Lower leg skin (tissue), 4 donors: ENCODE results near the gene TMEM87B. TPM values are rescaled to one million over a fixed set of nuclear protein-coding genes. Genes with fewer than 3 reads are reported as not detected.

Experiments
- DNase-seq, 2 donors: peaks; one replicate each; pipeline ENCODE4 v3.0.0-alpha.2; 2019; ENCODE audit warnings: low spot score in 2 of 2
- H3K4me3 ChIP-seq: fragments of 200-600 bp; sonication (generic); 2 replicates; pipeline ENCODE4 v1.5.1; 2017; ENCODE audit warnings: mild to moderate bottlenecking, low read depth; ENCODE audit not compliant: poor library complexity, severe bottlenecking
- POLR2A ChIP-seq, 2 donors: fragments of 450-650 bp; IDR thresholded peaks; one replicate each; pipeline ENCODE4 v1.6.1; 2016 to 2017; ENCODE audit warnings: antibody characterized with exemption in 2 of 2, mild to moderate bottlenecking in 1 of 2, moderate library complexity in 1 of 2
- WGBS, 2 donors: methylation state at CpG; one replicate each; pipeline ENCODE4 v1.1.5; 2018; 5-methylcytosine and 5-hydroxymethylcytosine counted together
- intact Hi-C: fragments of 100-400 bp; cut with DNase I; formaldehyde crosslinking; loops from one replicate; pipeline ENCODE4 v1.15.0; 2023; ENCODE audit warnings: low total_unique reads
- total RNA-seq, 4 donors: library from RNA; depleted of rRNA; stranded (reverse); fragments of >200 nt; gene quantifications; one replicate each; pipeline ENCODE4 v1.1.0, GENCODE V29; 2016
- TF ChIP-seq, protein P1 (sequence below), 3 donors: fragments of 450-650 bp; IDR thresholded peaks; one replicate each; pipeline ENCODE4 v1.5.1; 2016; ENCODE audit warnings: antibody characterized with exemption in 3 of 3, mild to moderate bottlenecking in 3 of 3, moderate library complexity in 2 of 3

Gene TMEM87B
- total RNA-seq, 4 donors from 2014 or later = 21.5 to 27.0 (median 24.7) TPM

DNA sequence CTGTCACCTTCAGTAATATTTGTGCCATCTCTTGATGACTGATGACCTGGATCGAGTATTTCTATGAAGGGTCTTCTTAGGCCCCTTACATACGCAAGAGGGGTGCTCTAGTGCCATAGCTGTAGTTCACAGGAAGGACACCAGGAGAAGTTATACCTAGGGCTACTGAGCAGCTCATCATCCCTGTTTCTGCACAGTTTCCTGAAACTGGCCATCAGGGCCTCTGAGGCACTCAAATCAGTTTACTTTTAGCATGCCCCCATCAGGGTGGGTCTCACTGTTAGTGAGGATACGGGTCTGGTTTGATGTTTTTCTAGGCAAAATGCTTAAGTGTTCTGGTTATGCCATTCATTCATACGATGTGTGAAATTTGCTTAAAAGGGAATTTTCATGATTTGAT, 63.1 kb downstream of the TMEM87B start:
- H3K4me3 ChIP-seq = no peak overlapping the region
- DNase-seq = no peak
- TF ChIP-seq POLR2A (IDR thresholded peaks at IDR 0.05) = no peak
- TF ChIP-seq, protein P1, sequence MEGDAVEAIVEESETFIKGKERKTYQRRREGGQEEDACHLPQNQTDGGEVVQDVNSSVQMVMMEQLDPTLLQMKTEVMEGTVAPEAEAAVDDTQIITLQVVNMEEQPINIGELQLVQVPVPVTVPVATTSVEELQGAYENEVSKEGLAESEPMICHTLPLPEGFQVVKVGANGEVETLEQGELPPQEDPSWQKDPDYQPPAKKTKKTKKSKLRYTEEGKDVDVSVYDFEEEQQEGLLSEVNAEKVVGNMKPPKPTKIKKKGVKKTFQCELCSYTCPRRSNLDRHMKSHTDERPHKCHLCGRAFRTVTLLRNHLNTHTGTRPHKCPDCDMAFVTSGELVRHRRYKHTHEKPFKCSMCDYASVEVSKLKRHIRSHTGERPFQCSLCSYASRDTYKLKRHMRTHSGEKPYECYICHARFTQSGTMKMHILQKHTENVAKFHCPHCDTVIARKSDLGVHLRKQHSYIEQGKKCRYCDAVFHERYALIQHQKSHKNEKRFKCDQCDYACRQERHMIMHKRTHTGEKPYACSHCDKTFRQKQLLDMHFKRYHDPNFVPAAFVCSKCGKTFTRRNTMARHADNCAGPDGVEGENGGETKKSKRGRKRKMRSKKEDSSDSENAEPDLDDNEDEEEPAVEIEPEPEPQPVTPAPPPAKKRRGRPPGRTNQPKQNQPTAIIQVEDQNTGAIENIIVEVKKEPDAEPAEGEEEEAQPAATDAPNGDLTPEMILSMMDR (IDR thresholded peaks at IDR 0.05) = no peak
- 96 to 97% methylated on average over 4 of the region's 4 CpGs for WGBS, 2 donors
- intact Hi-C loops = no loop called here

DNA sequence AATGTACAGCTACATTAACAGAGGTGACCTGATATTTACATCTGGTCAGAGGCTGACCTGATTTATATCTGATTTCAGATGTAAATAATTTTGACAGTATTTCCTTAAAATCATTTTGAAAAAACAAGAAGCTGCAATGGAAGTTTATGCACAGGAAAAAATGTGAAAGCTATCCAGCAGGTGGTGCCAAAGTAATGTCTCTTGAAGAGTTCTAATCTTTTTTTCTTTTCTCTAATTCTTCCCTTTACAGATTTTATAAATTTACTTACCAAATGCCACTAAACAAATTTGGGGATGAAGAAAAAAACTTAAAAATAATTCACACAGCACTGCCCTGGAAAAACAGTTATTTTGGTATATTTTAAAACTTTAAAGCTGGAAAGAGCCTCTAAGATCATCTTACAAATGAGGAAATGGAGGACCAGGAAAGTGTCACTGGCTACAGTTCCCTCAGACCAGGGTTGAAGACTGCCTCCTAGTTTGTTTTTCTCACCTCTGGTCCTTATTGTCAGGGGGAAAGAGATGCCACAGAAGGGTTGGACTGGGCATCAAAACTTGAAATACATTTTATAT, 66.7 kb downstream of the TMEM87B start:
- DNase-seq = no peak
- H3K4me3 ChIP-seq = no peak overlapping the region
- intact Hi-C loops = no loop called here
- no peak for TF ChIP-seq POLR2A (IDR thresholded peaks at IDR 0.05)
- TF ChIP-seq, protein P1 (IDR thresholded peaks at IDR 0.05) = no peak

DNA sequence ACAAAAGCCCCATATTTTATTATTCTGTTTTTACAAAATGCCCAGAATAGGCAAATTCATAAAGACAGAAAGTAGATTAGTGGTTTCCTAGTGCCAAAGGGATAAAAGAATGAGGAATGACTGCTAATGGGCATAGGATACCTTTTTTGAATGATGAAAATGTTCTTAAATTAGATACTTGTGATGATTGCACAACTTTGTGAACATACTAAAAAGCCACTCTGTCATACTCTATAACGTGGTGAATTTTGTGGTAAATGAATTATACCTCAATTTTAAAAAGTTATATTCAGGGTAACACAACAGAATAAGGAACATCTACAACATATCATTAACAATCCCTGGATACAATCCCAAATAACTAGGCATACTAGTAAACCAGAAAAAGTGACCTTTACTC, 74.0 kb downstream of the TMEM87B start:
- intact Hi-C loops = no loop called here
- no peak overlapping the region for H3K4me3 ChIP-seq
- no peak for DNase-seq
- 75 to 80% methylated on average over 1 of the region's 1 CpG for WGBS, 2 donors
- TF ChIP-seq, protein P1 (IDR thresholded peaks at IDR 0.05) = no peak
- no peak for TF ChIP-seq POLR2A (IDR thresholded peaks at IDR 0.05)

DNA sequence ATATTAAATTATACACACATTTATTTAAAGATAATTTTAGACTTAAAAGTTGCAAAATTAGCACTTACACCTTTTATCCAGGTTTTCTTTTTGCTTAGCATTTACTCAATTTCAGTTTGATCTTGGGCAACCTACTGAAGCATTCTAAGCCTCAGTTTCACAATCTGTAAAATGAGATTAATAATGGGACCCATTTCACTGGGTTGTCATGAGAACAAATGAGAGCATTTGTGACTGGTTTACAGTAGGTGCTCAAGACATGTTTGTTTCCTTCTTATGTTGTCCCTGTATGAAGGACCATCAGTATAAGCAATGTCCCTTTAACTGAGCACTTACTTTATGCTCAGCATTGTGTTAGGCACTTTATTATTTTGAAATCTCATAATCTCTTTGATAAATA, 78.3 kb downstream of the TMEM87B start:
- DNase-seq = no peak
- intact Hi-C loops = no loop called here
- no peak overlapping the region for H3K4me3 ChIP-seq
- TF ChIP-seq, protein P1 (IDR thresholded peaks at IDR 0.05) = no peak
- no peak for TF ChIP-seq POLR2A (IDR thresholded peaks at IDR 0.05)

DNA sequence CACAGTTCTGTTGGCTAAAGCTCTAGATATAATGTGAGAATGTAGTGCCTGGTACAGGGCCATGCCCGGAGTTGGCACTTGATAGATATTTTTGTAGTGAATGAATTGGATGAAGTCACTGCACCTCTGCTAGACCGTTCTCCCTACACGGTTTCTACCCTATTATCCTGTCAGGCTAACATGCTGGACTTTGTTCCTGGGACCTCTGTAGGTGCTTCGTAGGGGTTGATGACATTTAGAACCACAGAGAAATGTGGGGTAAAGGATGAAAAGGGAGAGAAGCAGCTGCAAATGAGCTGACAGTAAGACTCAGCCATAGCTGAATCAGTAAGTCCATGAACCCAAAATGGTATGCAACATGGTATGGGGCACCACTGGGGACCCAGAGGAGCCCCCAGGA, 79.1 kb downstream of the TMEM87B start:
- WGBS, 2 donors = 76 to 85% methylated on average over 4 of the region's 4 CpGs
- no peak for DNase-seq
- intact Hi-C loops = no loop called here
- TF ChIP-seq, protein P1 (IDR thresholded peaks at IDR 0.05) = no peak
- TF ChIP-seq POLR2A (IDR thresholded peaks at IDR 0.05) = no peak
- no peak overlapping the region for H3K4me3 ChIP-seq

DNA sequence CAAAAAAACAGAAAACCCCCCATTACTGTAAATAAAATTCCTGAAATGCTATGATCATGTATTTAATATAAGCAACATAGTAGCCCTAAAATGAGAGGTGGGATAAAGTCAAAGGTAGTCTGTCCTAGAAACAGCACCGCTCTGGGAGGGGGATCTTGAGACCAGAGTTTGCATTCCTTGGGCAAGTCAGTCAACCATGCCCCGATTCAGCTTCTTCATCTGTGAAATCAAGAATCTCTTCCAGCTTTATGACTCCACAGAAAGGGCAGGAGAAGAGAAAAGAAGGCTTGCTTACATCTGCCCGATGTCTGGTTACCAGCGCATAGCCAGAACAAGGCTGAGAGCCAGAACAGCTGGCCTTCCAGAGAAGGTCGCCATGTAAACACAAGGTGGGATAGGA, 81.0 kb downstream of the TMEM87B start:
- no peak for DNase-seq
- intact Hi-C loops = no loop called here
- 88 to 95% methylated on average over 5 of the region's 5 CpGs for WGBS, 2 donors
- H3K4me3 ChIP-seq = no peak overlapping the region
- TF ChIP-seq POLR2A (IDR thresholded peaks at IDR 0.05) = no peak
- TF ChIP-seq, protein P1 (IDR thresholded peaks at IDR 0.05) = no peak
